GM23338 (cell line): ENCODE data around the gene CSRNP3.

ENCODE experiments used
- EZH2 ChIP-seq: fragments of 200-600 bp; sonication (generic); IDR thresholded peaks from one replicate; pipeline ENCODE4 v1.8.0; 2017; ENCODE audit warnings: antibody characterized with exemption, mild to moderate bottlenecking, low read depth; ENCODE audit not compliant: unreplicated experiment
- POLR2AphosphoS5 ChIP-seq: IDR thresholded peaks from 2 replicates; pipeline ENCODE4 v1.6.1; 2016; ENCODE audit warnings: antibody characterized with exemption, low read depth
- STAT1 ChIP-seq: IDR thresholded peaks from one replicate; pipeline ENCODE4 v1.6.1; 2016; ENCODE audit warnings: antibody characterized with exemption; ENCODE audit not compliant: unreplicated experiment
- TF ChIP-seq, protein P1 (sequence below), 2 experiments: fragments of 200-600 bp in 1 of 2; sonication (generic) in 1 of 2; conservative IDR thresholded peaks; 2 replicates each; pipeline versions ENCODE4 v1.5.1 to v1.6.1; 2016 to 2017; ENCODE audit warnings: antibody characterized with exemption in 2 of 2, low read depth in 2 of 2, mild to moderate bottlenecking in 2 of 2, moderate library complexity in 1 of 2
- TF ChIP-seq, protein P2 (sequence below): IDR thresholded peaks from one replicate; pipeline ENCODE4 v1.6.1; 2018; ENCODE audit warnings: antibody characterized with exemption; ENCODE audit not compliant: unreplicated experiment

DNA sequence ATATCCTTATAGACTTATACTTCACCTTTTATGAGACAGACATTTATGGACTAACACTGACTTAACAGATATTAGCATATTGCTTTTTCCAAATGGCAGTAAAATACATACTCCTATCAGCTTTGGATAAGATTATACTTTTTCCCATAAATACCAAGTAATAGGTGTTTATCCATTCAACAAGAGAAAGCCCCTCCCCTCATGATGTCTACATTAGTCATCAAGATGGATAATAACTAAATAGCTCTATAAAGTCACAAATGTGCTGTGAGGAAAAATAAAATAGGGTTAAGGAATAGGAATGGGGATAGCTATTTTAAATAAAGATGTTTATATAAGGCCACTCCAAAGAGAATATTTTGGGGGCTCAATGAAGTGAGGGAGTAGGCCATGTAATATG, 39.4 kb downstream of the CSRNP3 start:
- TF ChIP-seq, protein P1, sequence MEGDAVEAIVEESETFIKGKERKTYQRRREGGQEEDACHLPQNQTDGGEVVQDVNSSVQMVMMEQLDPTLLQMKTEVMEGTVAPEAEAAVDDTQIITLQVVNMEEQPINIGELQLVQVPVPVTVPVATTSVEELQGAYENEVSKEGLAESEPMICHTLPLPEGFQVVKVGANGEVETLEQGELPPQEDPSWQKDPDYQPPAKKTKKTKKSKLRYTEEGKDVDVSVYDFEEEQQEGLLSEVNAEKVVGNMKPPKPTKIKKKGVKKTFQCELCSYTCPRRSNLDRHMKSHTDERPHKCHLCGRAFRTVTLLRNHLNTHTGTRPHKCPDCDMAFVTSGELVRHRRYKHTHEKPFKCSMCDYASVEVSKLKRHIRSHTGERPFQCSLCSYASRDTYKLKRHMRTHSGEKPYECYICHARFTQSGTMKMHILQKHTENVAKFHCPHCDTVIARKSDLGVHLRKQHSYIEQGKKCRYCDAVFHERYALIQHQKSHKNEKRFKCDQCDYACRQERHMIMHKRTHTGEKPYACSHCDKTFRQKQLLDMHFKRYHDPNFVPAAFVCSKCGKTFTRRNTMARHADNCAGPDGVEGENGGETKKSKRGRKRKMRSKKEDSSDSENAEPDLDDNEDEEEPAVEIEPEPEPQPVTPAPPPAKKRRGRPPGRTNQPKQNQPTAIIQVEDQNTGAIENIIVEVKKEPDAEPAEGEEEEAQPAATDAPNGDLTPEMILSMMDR (conservative IDR thresholded peaks at IDR 0.05; ENCODE audit: low read depth in 2 of 2): no peak
- TF ChIP-seq POLR2AphosphoS5: no peak
- TF ChIP-seq STAT1: no peak
- no peak for TF ChIP-seq EZH2
- TF ChIP-seq, protein P2, sequence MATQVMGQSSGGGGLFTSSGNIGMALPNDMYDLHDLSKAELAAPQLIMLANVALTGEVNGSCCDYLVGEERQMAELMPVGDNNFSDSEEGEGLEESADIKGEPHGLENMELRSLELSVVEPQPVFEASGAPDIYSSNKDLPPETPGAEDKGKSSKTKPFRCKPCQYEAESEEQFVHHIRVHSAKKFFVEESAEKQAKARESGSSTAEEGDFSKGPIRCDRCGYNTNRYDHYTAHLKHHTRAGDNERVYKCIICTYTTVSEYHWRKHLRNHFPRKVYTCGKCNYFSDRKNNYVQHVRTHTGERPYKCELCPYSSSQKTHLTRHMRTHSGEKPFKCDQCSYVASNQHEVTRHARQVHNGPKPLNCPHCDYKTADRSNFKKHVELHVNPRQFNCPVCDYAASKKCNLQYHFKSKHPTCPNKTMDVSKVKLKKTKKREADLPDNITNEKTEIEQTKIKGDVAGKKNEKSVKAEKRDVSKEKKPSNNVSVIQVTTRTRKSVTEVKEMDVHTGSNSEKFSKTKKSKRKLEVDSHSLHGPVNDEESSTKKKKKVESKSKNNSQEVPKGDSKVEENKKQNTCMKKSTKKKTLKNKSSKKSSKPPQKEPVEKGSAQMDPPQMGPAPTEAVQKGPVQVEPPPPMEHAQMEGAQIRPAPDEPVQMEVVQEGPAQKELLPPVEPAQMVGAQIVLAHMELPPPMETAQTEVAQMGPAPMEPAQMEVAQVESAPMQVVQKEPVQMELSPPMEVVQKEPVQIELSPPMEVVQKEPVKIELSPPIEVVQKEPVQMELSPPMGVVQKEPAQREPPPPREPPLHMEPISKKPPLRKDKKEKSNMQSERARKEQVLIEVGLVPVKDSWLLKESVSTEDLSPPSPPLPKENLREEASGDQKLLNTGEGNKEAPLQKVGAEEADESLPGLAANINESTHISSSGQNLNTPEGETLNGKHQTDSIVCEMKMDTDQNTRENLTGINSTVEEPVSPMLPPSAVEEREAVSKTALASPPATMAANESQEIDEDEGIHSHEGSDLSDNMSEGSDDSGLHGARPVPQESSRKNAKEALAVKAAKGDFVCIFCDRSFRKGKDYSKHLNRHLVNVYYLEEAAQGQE: no peak
